HCT116 (cell line): ENCODE measurements around the gene LDAH. TPM values are rescaled to one million over a fixed set of nuclear protein-coding genes. Genes with fewer than 3 reads are reported as not detected.

Experiments
- ATAC-seq: fragments of 200-7000 bp; cut with Tn5 transposase; 2 replicates; pipeline ENCODE4 v1.9.1; 2020; ENCODE audit warnings: mild to moderate bottlenecking, moderate library complexity
- BruUV-seq: library from RNA; stranded (reverse); fragments of 400-500 nt; replicated peaks from 2 replicates; lab custom pipeline; 2021; lab: Mats Ljungman, UMichigan
- CTCF ChIA-PET: fragments of 300-600 bp; sonication (Branson Sonifier 250); formaldehyde crosslinking; loops from one replicate; lab custom pipeline; 2021; ENCODE audit warnings: antibody characterized with exemption; lab: Charles Lee
- POLR2A ChIA-PET: fragments of 300-600, 350-600 bp; sonication (Branson Sonifier 250); formaldehyde crosslinking; loops from one replicate; lab custom pipeline; 2021; ENCODE audit warnings: antibody characterized with exemption; lab: Charles Lee
- RAD21 ChIA-PET, 2 experiments: fragments of 300-600 bp; sonication (Branson Sonifier 250); formaldehyde crosslinking; loops; one replicate each; lab custom pipeline; 2023; ENCODE audit warnings: low total read pairs in 2 of 2; ENCODE audit not compliant: uncharacterized antibody in 2 of 2, unreplicated experiment in 2 of 2, low non-redundant PET in 1 of 2; lab: Charles Lee
- DNase-seq: peaks from one replicate; pipeline ENCODE4 v3.0.0-alpha.2; 2010; ENCODE audit warnings: low read depth, low spot score
- H2AFZ ChIP-seq: fragments of 200-600 bp; shearing (Covaris generic), sonication (generic); 2 replicates; pipeline ENCODE4 v1.6.1; 2017; ENCODE audit warnings: low read depth, mixed run types, mixed read lengths, antibody characterized with exemption, low read length; ENCODE audit not compliant: poor library complexity, severe bottlenecking
- H3K27ac ChIP-seq: 2 replicates; pipeline ENCODE4 v1.5.1; 2012; ENCODE audit warnings: low read depth, low read length
- H3K27me3 ChIP-seq: fragments of 200-600 bp; sonication (generic); 2 replicates; pipeline ENCODE4 v1.6.1; 2016; ENCODE audit warnings: mixed run types, low read length, mixed read lengths; ENCODE audit not compliant: insufficient read depth
- H3K36me3 ChIP-seq, 2 experiments: fragments of 200-500 bp in 1 of 2; fragments of 200-600 bp in 1 of 2; sonication (Bioruptor generic) in 1 of 2; sonication (generic) in 1 of 2; 2 replicates each; pipeline versions ENCODE4 v1.5.1 to v1.6.1; 2014 to 2016; ENCODE audit warnings: low read length in 2 of 2, inconsistent platforms in 1 of 2, mixed read lengths in 1 of 2, mixed run types in 1 of 2; ENCODE audit not compliant: insufficient read depth in 2 of 2, control insufficient read depth in 1 of 2
- H3K4me1 ChIP-seq, 2 experiments: fragments of 200-600 bp in 1 of 2; sonication (generic) in 1 of 2; 2 replicates each; pipeline versions ENCODE4 v1.5.1 to v1.6.1; 2012 to 2017; ENCODE audit warnings: low read length in 2 of 2, inconsistent platforms in 1 of 2, mild to moderate bottlenecking in 1 of 2, mixed read lengths in 1 of 2, mixed run types in 1 of 2, moderate library complexity in 1 of 2; ENCODE audit not compliant: insufficient read depth in 2 of 2, control insufficient read depth in 1 of 2
- H3K4me2 ChIP-seq: fragments of 200-600 bp; sonication (generic); 2 replicates; pipeline ENCODE4 v1.6.1; 2017; ENCODE audit warnings: mixed run types, low read length, mixed read lengths
- H3K4me3 ChIP-seq, 2 experiments: fragments of 200-600 bp in 1 of 2; sonication (generic) in 1 of 2; replicated peaks in 1 of 2; 2 replicates each; pipeline ENCODE4 v1.5.1; 2011 to 2016; ENCODE audit warnings: low read length in 2 of 2, control low read depth in 1 of 2, low read depth in 1 of 2, mild to moderate bottlenecking in 1 of 2, mixed read lengths in 1 of 2, mixed run types in 1 of 2
- H3K79me2 ChIP-seq: fragments of 200-600 bp; sonication (generic); 2 replicates; pipeline ENCODE4 v1.6.1; 2017; ENCODE audit warnings: mild to moderate bottlenecking, mixed run types, low read length, moderate library complexity, mixed read lengths; ENCODE audit not compliant: insufficient read depth
- H3K9ac ChIP-seq: fragments of 200-600 bp; sonication (generic); 2 replicates; pipeline ENCODE4 v1.6.1; 2016; ENCODE audit warnings: low read length, mixed read lengths
- H3K9me2 ChIP-seq: fragments of 200-600 bp; sonication (generic), shearing (Covaris generic); 2 replicates; pipeline ENCODE4 v1.6.1; 2017; ENCODE audit warnings: mixed run types, mild to moderate bottlenecking, moderate library complexity; ENCODE audit not compliant: insufficient read depth
- H3K9me3 ChIP-seq, 2 experiments: fragments of 200-500 bp in 1 of 2; fragments of 200-600 bp in 1 of 2; sonication (Bioruptor generic) in 1 of 2; sonication (generic) in 1 of 2; 2 replicates each; pipeline ENCODE4 v1.6.1; 2014 to 2017; ENCODE audit warnings: low read length in 2 of 2, mixed read lengths in 2 of 2, inconsistent platforms in 1 of 2, low read depth in 1 of 2, mild to moderate bottlenecking in 1 of 2, mixed run types in 1 of 2, moderate library complexity in 1 of 2; ENCODE audit not compliant: control insufficient read depth in 1 of 2, insufficient read depth in 1 of 2
- H4K20me1 ChIP-seq: fragments of 200-600 bp; sonication (generic), shearing (Covaris generic); 2 replicates; pipeline ENCODE4 v1.6.1; 2017; ENCODE audit warnings: mixed run types, mild to moderate bottlenecking, moderate library complexity; ENCODE audit not compliant: insufficient read depth
- CBX3 ChIP-seq: IDR thresholded peaks from 2 replicates; pipeline ENCODE4 v1.6.1; 2012; ENCODE audit warnings: low read depth
- CTCF ChIP-seq, 3 experiments: fragments of 200-600 bp in 1 of 3; sonication (generic) in 1 of 3; IDR thresholded peaks in 2 of 3; conservative IDR thresholded peaks in 1 of 3; 2 replicates each; pipeline ENCODE4 v1.5.1; 2012 to 2017; ENCODE audit warnings: low read depth in 2 of 3, low read length in 2 of 3, antibody characterized with exemption in 1 of 3, borderline replicate concordance in 1 of 3, control low read depth in 1 of 3, mild to moderate bottlenecking in 1 of 3, mixed read lengths in 1 of 3, mixed run types in 1 of 3, moderate library complexity in 1 of 3; ENCODE audit not compliant: insufficient read depth in 1 of 3
- EGR1 ChIP-seq: IDR thresholded peaks from 2 replicates; pipeline ENCODE4 v1.6.1; 2012; ENCODE audit warnings: low read depth
- REST ChIP-seq: IDR thresholded peaks from 2 replicates; pipeline ENCODE4 v1.6.1; 2012; ENCODE audit warnings: low read depth
- SIN3A ChIP-seq: IDR thresholded peaks from 2 replicates; pipeline ENCODE4 v1.6.1; 2012; ENCODE audit warnings: low read depth
- SRF ChIP-seq: IDR thresholded peaks from 2 replicates; pipeline ENCODE4 v1.6.1; 2012; ENCODE audit warnings: low read depth
- TCF7L2 ChIP-seq: IDR thresholded peaks from 2 replicates; pipeline ENCODE4 v1.7.0; 2011; ENCODE audit warnings: borderline replicate concordance, inconsistent platforms; ENCODE audit not compliant: insufficient read depth, insufficient read length; ENCODE audit errors: extremely low read depth
- ZNF274 ChIP-seq: fragments of 200-500 bp; sonication (Bioruptor generic); IDR thresholded peaks from 2 replicates; pipeline ENCODE4 v1.6.1; 2014; ENCODE audit warnings: mild to moderate bottlenecking, low read depth, low read length, inconsistent platforms
- intact Hi-C: fragments of 100-400 bp; cut with micrococcal nuclease; formaldehyde crosslinking; loops from 2 replicates; pipeline ENCODE4 v1.10.0; 2022
- total RNA-seq: library from RNA; stranded (reverse); gene quantifications from one replicate; pipeline ENCODE4 v1.2.1, GENCODE V29; 2021; ENCODE audit not compliant: unreplicated experiment

The LDAH gene
- total RNA-seq, 1 experiment from 2014 or later = 25.7 TPM

DNA sequence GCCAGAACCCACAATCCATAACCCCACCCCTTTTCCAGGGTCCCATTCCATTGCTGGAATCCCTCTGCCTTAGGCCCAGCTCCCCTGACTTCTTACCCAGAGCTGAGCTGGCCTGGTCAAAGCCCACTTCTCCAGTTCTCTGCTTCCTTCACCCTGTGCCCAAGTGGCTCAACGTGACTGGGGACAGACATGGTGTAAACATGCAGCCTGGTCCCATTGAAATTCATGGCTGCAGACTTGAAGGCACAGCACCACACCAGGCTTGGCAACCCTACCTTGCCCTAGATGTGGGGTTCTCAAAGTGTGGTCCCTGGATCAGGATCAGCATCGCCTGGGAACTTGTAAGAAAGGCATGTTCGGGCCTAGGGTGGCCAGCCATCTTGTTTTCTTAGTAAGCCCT lies 175.7 kb downstream of the LDAH start:
- Histone ChIP-seq H2AFZ (no peak overlapping the region), H3K9me3 (no peaks in the 10 kb centered on the region), H3K36me3 (peaks cover 0 to 3% of the 10 kb centered on the region in 2 experiments; a peak in 1 of 4 replicates), H3K27ac (no peak overlapping the region), H4K20me1 (no peaks in the 10 kb centered on the region), H3K4me2 (no peak overlapping the region), H3K9me2 (no peaks in the 10 kb centered on the region), H3K4me3 (no peak overlapping the region), H3K4me1 (peaks cover 5 to 18% of the 10 kb centered on the region in 2 experiments), H3K9ac (no peak overlapping the region), H3K79me2 (no peaks in the 10 kb centered on the region), H3K27me3 (no peaks in the 10 kb centered on the region)
- BruUV-seq = no TSS peak
- RAD21 ChIA-PET = no interaction called here
- POLR2A ChIA-PET = interaction anchor here (0.6 kb wide), 1 partner anchor 200 kb away, joined by 3 read pairs; the partner anchor contains the start of gene RHOB
- CTCF ChIA-PET = no interaction called here
- DNase-seq = no peak
- no peak for ATAC-seq
- no peak for TF ChIP-seq EGR1
- no peak for TF ChIP-seq REST
- no peak for TF ChIP-seq SIN3A
- no peak for TF ChIP-seq CBX3
- no peak for TF ChIP-seq ZNF274
- TF ChIP-seq CTCF (IDR thresholded peaks at IDR 0.05 in 2 of 3, conservative IDR thresholded peaks at IDR 0.05 in 1 of 3; ENCODE audit: borderline replicate concordance in 1 of 3, insufficient read depth in 1 of 3, low read depth in 2 of 3, low read length in 2 of 3) = no peak
- no peak for TF ChIP-seq SRF
- TF ChIP-seq TCF7L2 = no peak
- intact Hi-C loops = no loop called here
